ENCODE results near the gene RBM4B. TPM values are rescaled to one million over a fixed set of nuclear protein-coding genes. Genes with fewer than 3 reads are reported as not detected.

The RBM4B gene
- total RNA-seq, 2 donors from 2014 or later = 15.5 to 40.7 TPM

GRCh38 chr11:66718320-66718971 is 40.8 kb upstream of the RBM4B start:
- peak overlapping the region; percentile 30 to 33 for H3K4me3 ChIP-seq
- 35% methylated on average over 26 of the region's 26 CpGs for WGBS
- intact Hi-C loops (cut with DNase I) = no loop called here
- H3K27me3 ChIP-seq (replicated peaks; ENCODE audit: insufficient read depth) = no peaks in the 10 kb centered on the region
- H3K36me3 ChIP-seq = no peaks in the 10 kb centered on the region
- H3K4me1 ChIP-seq (replicated peaks) = peaks cover 4% of the 10 kb centered on the region
- DNase-seq (ENCODE audit: low spot score) = peak; percentile 80
- H3K9me3 ChIP-seq = no peaks in the 10 kb centered on the region
- H3K27ac ChIP-seq = peak overlapping the region; percentile 78 to 79
- TF ChIP-seq CTCF (IDR thresholded peaks at IDR 0.05) = peak in 3 of 4 experiments; percentile 21 to 37 (median 34)
- TF ChIP-seq POLR2AphosphoS5 (IDR thresholded peaks at IDR 0.05) = peak; percentile 65
- peak; percentile 43 for TF ChIP-seq POLR2A (IDR thresholded peaks at IDR 0.05)

DNA sequence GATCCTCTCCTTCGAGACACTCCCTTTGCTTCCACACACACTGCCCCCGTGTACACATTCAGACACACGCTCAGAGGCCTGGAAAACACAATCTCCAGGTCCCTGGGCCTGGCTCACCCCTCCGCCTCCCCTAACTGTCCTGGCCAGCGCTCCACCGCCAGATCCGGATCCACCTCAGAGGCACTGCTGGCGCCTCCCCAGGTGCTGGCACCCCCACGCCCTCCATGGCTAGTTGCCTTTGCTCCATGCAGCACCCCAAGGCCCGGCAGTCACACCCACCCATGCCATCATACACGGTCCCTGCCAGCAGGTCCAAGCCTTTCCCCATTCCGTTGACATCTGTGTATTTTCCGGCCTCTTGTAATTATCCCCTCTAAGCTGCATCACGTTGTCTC is 40.2 kb upstream of the RBM4B start:
- peak overlapping the region; percentile 78 to 79 for H3K27ac ChIP-seq
- TF ChIP-seq POLR2AphosphoS5 (IDR thresholded peaks at IDR 0.05) (no peak), POLR2A (IDR thresholded peaks at IDR 0.05) (no peak), CTCF (IDR thresholded peaks at IDR 0.05) (no peak)
- peak overlapping the region; percentile 30 to 33 for H3K4me3 ChIP-seq
- intact Hi-C loops (cut with DNase I) = no loop called here
- no peaks in the 10 kb centered on the region for H3K9me3 ChIP-seq
- no peak for DNase-seq (ENCODE audit: low spot score)
- no peaks in the 10 kb centered on the region for H3K36me3 ChIP-seq
- H3K4me1 ChIP-seq (replicated peaks) = peaks cover 4% of the 10 kb centered on the region
- no peaks in the 10 kb centered on the region for H3K27me3 ChIP-seq (replicated peaks; ENCODE audit: insufficient read depth)
- WGBS = 29% methylated on average over 14 of the region's 14 CpGs

DNA sequence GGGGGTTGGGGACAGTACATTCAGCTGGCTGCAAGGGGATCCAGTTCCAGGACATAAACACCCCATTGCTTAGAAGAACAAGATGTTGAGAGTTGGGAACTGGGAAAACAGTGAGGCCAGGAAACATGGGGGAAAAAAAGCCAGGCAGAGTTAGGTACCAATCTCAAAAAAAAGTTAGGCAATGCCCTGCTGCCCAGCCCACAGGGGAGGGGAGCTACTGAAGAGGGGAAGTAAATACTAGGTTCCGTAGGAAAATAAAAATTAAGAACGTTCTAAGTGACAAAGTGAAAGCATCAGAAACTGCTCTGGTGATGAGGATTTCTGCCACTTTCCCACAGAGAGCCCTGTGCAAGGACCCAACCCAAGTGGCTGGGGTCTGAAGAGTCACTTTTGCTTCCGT is 39.3 kb upstream of the RBM4B start:
- Histone ChIP-seq H3K9me3 (no peaks in the 10 kb centered on the region), H3K4me3 (peak overlapping the region; percentile 30 to 33), H3K4me1 (replicated peaks) (peaks cover 4% of the 10 kb centered on the region), H3K36me3 (no peaks in the 10 kb centered on the region), H3K27me3 (replicated peaks; ENCODE audit: insufficient read depth) (no peaks in the 10 kb centered on the region), H3K27ac (peak overlapping the region in 1 of 2 donors; percentile 79)
- no peak for DNase-seq (ENCODE audit: low spot score)
- intact Hi-C loops (cut with DNase I) = no loop called here
- 69% methylated on average over 3 of the region's 3 CpGs for WGBS
- TF ChIP-seq CTCF (IDR thresholded peaks at IDR 0.05) = no peak
- TF ChIP-seq POLR2AphosphoS5 (IDR thresholded peaks at IDR 0.05) = no peak
- no peak for TF ChIP-seq POLR2A (IDR thresholded peaks at IDR 0.05)

DNA sequence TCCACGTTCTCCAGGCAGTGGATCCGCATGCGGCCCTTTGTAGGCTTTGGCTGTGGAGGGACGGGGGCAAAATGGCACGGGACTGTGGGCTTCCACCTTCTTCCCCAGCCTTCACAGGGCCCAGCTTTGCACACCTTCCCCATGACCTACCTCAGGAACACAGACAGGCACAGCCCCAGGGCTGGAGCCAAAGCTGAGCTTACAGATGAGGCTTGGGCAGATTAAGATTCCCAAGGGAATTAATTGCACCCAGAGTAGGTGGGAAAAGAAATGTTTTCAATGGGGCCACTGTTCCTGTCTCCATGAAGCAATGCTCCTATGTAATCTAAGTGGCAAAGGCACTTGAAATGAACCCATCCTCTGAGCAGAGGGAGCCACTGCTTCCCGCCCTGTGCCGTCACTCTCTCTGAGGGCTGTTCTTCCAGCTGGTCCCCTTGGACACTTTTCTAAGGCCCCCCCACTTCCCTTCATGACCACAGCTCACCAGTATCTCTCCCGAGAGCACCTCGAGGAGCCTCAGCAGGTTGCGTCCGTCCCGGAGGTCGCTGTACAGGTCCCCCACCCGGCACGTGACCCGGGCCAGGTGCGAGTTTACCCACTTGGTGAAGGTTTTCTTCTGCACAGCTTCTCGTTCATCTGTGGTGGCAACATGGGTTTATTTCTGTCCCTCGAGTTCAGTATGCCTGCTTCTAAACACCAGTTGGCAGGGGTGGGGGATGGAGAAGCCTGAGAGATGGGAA is 37.8 kb upstream of the RBM4B start:
- Histone ChIP-seq H3K36me3 (no peaks in the 10 kb centered on the region), H3K9me3 (no peaks in the 10 kb centered on the region), H3K4me1 (replicated peaks) (peaks cover 4% of the 10 kb centered on the region), H3K27me3 (replicated peaks; ENCODE audit: insufficient read depth) (no peaks in the 10 kb centered on the region), H3K27ac (no peak overlapping the region), H3K4me3 (no peak overlapping the region)
- intact Hi-C loops (cut with DNase I) = no loop called here
- 94% methylated on average over 19 of the region's 19 CpGs for WGBS
- no peak for DNase-seq (ENCODE audit: low spot score)
- TF ChIP-seq CTCF (IDR thresholded peaks at IDR 0.05) (no peak), POLR2A (IDR thresholded peaks at IDR 0.05) (no peak)

Measured in prostate gland (tissue), 2 donors.